ENCODE data around the gene COL26A1. TPM values are rescaled to one million over a fixed set of nuclear protein-coding genes. Genes with fewer than 3 reads are reported as not detected.

Gene COL26A1
- total RNA-seq, 2 donors from 2014 or later: 3.8 to 10.3 TPM

DNA sequence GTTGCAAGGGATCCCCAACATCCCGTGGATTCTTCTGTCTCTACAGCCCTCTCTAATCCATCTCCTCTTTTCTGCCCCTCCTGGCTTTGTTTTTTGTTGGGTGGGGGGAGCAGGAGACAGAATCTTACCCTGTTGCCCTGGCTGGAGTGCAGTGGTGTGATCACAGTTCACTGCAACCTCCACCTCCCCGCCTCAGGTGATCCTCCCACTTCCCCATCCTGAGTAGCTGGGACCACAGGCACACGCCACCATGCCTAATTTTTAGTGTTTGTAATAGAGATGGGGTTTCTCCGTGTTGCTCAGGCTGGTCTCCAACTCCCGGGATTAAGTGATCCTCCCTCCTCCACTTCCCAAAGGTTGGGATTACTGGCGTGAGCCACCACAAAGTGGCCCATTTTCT lies 144.7 kb downstream of the COL26A1 start:
- Histone ChIP-seq H3K4me3 (no peak overlapping the region), H3K27me3 (replicated peaks; ENCODE audit: insufficient read depth) (no peaks in the 10 kb centered on the region), H3K36me3 (no peaks in the 10 kb centered on the region), H3K9me3 (no peaks in the 10 kb centered on the region), H3K4me1 (replicated peaks) (no peaks in the 10 kb centered on the region), H3K27ac (no peak overlapping the region)
- DNase-seq (ENCODE audit: low spot score): no peak
- TF ChIP-seq POLR2A (IDR thresholded peaks at IDR 0.05) (no peak), POLR2AphosphoS5 (IDR thresholded peaks at IDR 0.05) (no peak)
- TF ChIP-seq, protein P1, sequence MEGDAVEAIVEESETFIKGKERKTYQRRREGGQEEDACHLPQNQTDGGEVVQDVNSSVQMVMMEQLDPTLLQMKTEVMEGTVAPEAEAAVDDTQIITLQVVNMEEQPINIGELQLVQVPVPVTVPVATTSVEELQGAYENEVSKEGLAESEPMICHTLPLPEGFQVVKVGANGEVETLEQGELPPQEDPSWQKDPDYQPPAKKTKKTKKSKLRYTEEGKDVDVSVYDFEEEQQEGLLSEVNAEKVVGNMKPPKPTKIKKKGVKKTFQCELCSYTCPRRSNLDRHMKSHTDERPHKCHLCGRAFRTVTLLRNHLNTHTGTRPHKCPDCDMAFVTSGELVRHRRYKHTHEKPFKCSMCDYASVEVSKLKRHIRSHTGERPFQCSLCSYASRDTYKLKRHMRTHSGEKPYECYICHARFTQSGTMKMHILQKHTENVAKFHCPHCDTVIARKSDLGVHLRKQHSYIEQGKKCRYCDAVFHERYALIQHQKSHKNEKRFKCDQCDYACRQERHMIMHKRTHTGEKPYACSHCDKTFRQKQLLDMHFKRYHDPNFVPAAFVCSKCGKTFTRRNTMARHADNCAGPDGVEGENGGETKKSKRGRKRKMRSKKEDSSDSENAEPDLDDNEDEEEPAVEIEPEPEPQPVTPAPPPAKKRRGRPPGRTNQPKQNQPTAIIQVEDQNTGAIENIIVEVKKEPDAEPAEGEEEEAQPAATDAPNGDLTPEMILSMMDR (IDR thresholded peaks at IDR 0.05): no peak
- 61% methylated on average over 6 of the region's 6 CpGs for WGBS
- intact Hi-C loops (cut with DNase I): loop anchor here (10.0 kb wide), 1 partner anchor 143 kb away; the partner anchor contains the start of gene COL26A1

DNA sequence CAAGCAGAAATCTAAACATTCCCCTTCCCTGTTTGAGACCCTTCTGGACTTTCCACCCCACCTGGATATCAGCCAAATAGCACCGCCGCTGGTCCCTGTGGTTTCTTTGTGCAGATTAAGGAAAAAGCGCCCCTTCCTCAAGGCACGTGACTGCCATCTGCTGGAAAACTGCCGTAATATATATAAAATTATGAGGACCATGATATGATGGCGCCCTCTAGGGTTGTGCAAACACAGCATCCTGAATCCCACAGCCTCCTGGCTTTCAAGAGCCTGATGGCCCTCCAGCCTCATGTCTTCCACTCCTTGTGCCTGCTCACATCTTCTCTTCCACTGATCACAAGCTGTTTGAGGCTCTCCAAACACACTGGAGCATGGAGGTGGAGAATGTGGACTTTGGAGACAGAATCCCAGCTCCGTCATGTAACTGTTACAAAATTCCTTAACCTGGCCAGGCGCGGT lies 145.1 kb downstream of the COL26A1 start:
- Histone ChIP-seq H3K36me3 (no peaks in the 10 kb centered on the region), H3K4me3 (no peak overlapping the region), H3K4me1 (replicated peaks) (no peaks in the 10 kb centered on the region), H3K27me3 (replicated peaks; ENCODE audit: insufficient read depth) (no peaks in the 10 kb centered on the region), H3K9me3 (no peaks in the 10 kb centered on the region), H3K27ac (no peak overlapping the region)
- peak; percentile 40 for DNase-seq (ENCODE audit: low spot score)
- TF ChIP-seq, protein P1 (IDR thresholded peaks at IDR 0.05): peak in 3 of 4 experiments; percentile 63 to 79 (median 74)
- peak; percentile 50 for TF ChIP-seq POLR2AphosphoS5 (IDR thresholded peaks at IDR 0.05)
- TF ChIP-seq POLR2A (IDR thresholded peaks at IDR 0.05): no peak
- intact Hi-C loops (cut with DNase I): loop anchor here (10.0 kb wide), 1 partner anchor 143 kb away; the partner anchor contains the start of gene COL26A1
- 33% methylated on average over 9 of the region's 9 CpGs for WGBS

DNA sequence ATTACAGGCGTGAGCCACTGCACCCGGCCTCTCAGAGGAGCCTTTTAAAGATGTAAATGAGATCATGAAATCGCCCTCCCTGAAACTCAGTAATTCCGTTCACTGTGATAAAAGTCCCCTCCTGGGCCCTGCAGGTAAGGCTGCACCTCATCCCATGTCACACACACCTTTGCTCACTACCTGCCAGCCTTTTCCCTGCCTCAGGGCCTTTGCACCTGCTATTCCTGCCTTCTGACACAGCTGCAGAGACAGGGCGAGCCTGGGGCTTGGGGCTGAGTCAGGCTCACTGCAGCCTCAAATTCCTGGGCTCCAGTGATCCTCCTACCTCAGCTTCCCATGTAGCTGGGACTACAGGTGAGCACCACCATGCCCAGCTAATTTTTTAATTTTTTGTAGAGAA lies 147.6 kb downstream of the COL26A1 start:
- Histone ChIP-seq H3K9me3 (no peaks in the 10 kb centered on the region), H3K27ac (no peak overlapping the region), H3K36me3 (no peaks in the 10 kb centered on the region), H3K4me3 (no peak overlapping the region), H3K4me1 (replicated peaks) (no peaks in the 10 kb centered on the region), H3K27me3 (replicated peaks; ENCODE audit: insufficient read depth) (no peaks in the 10 kb centered on the region)
- no peak for DNase-seq (ENCODE audit: low spot score)
- 90% methylated on average over 5 of the region's 5 CpGs for WGBS
- TF ChIP-seq, protein P1 (IDR thresholded peaks at IDR 0.05): no peak
- no peak for TF ChIP-seq POLR2A (IDR thresholded peaks at IDR 0.05)
- TF ChIP-seq POLR2AphosphoS5 (IDR thresholded peaks at IDR 0.05): no peak
- intact Hi-C loops (cut with DNase I): no loop called here

DNA sequence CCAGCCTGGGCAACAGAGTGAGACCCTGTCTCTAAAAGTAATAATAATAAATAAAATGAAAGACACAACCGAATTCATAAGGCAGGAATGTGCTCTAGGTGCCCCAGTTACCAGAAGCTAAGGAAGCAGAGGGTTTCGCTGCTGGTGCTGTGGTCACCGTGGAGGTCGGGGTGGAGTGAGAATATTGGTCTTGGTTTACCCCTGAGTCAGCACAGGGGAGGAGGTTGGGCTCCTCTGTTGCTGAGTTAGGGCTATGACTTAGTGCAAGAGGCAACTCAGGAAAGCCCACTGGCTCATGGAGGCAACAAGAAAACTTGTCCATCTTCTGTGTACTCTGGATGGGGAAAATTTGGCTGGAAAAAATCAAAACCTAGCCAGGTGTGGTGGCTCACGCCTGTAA lies 149.3 kb downstream of the COL26A1 start:
- 90% methylated on average over 5 of the region's 5 CpGs for WGBS
- H3K4me1 ChIP-seq (replicated peaks): no peaks in the 10 kb centered on the region
- H3K9me3 ChIP-seq: no peaks in the 10 kb centered on the region
- H3K4me3 ChIP-seq: no peak overlapping the region
- intact Hi-C loops (cut with DNase I): no loop called here
- no peaks in the 10 kb centered on the region for H3K27me3 ChIP-seq (replicated peaks; ENCODE audit: insufficient read depth)
- TF ChIP-seq, protein P1 (IDR thresholded peaks at IDR 0.05): no peak
- TF ChIP-seq POLR2AphosphoS5 (IDR thresholded peaks at IDR 0.05): no peak
- H3K36me3 ChIP-seq: no peaks in the 10 kb centered on the region
- DNase-seq (ENCODE audit: low spot score): no peak
- H3K27ac ChIP-seq: no peak overlapping the region

- Histone ChIP-seq H3K27me3 (replicated peaks; ENCODE audit: insufficient read depth) (no peaks in the 10 kb centered on the region), H3K36me3 (no peaks in the 10 kb centered on the region), H3K27ac (no peak overlapping the region), H3K4me3 (no peak overlapping the region), H3K9me3 (no peaks in the 10 kb centered on the region), H3K4me1 (replicated peaks) (peaks cover 4% of the 10 kb centered on the region)
- intact Hi-C loops (cut with DNase I): no loop called here
- TF ChIP-seq, protein P1 (IDR thresholded peaks at IDR 0.05): no peak
- TF ChIP-seq POLR2AphosphoS5 (IDR thresholded peaks at IDR 0.05) (no peak), POLR2A (IDR thresholded peaks at IDR 0.05) (no peak)
- WGBS: 67% methylated on average over 9 of the region's 9 CpGs
- no peak for DNase-seq (ENCODE audit: low spot score)
Measured at GRCh38 chr7:101516851-101517250, 154.2 kb downstream of the COL26A1 start.
